GM10248 (cell line): ENCODE measurements around the gene GSTM1.

Experiments used
- CTCF ChIA-PET: fragments of 300-600 bp; sonication (Branson Sonifier 250); formaldehyde crosslinking; extraction: SDS; loops from one replicate; lab custom pipeline; 2021; ENCODE audit warnings: antibody characterized with exemption; lab: Yijun Ruan, JAX
- POLR2A ChIA-PET: fragments of 350-650 bp; sonication (Branson Sonifier 250); formaldehyde crosslinking; extraction: SDS; loops from one replicate; lab custom pipeline; 2020; ENCODE audit warnings: antibody characterized with exemption; lab: Yijun Ruan, JAX
- DNase-seq: peaks from one replicate; pipeline ENCODE4 v3.0.0; 2012; ENCODE audit errors: extremely low spot score
- TF ChIP-seq, protein P1 (sequence below): IDR thresholded peaks from 2 replicates; pipeline ENCODE4 v1.5.1; 2012; ENCODE audit warnings: mild to moderate bottlenecking, low read depth; ENCODE audit errors: extremely low read depth, missing control alignments, control extremely low read depth

The GSTM1 gene

GRCh38 chr1:109714661-109715372 is 27.2 kb downstream of the GSTM1 start:
- POLR2A ChIA-PET, result no interaction called here
- CTCF ChIA-PET, result no interaction called here
- TF ChIP-seq, protein P1, sequence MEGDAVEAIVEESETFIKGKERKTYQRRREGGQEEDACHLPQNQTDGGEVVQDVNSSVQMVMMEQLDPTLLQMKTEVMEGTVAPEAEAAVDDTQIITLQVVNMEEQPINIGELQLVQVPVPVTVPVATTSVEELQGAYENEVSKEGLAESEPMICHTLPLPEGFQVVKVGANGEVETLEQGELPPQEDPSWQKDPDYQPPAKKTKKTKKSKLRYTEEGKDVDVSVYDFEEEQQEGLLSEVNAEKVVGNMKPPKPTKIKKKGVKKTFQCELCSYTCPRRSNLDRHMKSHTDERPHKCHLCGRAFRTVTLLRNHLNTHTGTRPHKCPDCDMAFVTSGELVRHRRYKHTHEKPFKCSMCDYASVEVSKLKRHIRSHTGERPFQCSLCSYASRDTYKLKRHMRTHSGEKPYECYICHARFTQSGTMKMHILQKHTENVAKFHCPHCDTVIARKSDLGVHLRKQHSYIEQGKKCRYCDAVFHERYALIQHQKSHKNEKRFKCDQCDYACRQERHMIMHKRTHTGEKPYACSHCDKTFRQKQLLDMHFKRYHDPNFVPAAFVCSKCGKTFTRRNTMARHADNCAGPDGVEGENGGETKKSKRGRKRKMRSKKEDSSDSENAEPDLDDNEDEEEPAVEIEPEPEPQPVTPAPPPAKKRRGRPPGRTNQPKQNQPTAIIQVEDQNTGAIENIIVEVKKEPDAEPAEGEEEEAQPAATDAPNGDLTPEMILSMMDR, result no peak
- DNase-seq, result no peak

GRCh38 chr1:109716121-109716520 is 28.5 kb downstream of the GSTM1 start:
- DNase-seq, result no peak
- CTCF ChIA-PET, result interaction anchor here (1.4 to 2.6 kb wide), 3 partner anchors 76 to 295 kb away, joined by 3 to 11 read pairs (median 3); partner anchors contain the start of gene AHCYL1
- POLR2A ChIA-PET, result no interaction called here
- TF ChIP-seq, protein P1, result no peak

GRCh38 chr1:109716570-109717090 is 29.0 kb downstream of the GSTM1 start:
- no peak for DNase-seq
- TF ChIP-seq, protein P1, result no peak
- ChIA-PET CTCF (interaction anchor here (1.4 to 2.6 kb wide), 3 partner anchors 77 to 295 kb away, joined by 3 to 11 read pairs (median 3); partner anchors contain the start of gene AHCYL1), POLR2A (no interaction called here)

GRCh38 chr1:109717729-109718128 is 30.1 kb downstream of the GSTM1 start:
- TF ChIP-seq, protein P1, result no peak
- POLR2A ChIA-PET, result no interaction called here
- no peak for DNase-seq
- CTCF ChIA-PET, result interaction anchor here (0.6 to 2.6 kb wide), 5 partner anchors 50 to 267 kb away, joined by 3 to 11 read pairs (median 3); partner anchors contain the start of genes AHCYL1 and GSTM2

- ChIA-PET POLR2A (no interaction called here), CTCF (interaction anchor here (0.9 to 2.6 kb wide), 2 partner anchors 79 to 265 kb away, joined by 3 to 11 read pairs; no protein-coding TSS in a partner anchor)
- DNase-seq, result no peak
- TF ChIP-seq, protein P1, result no peak
These were observed 30.9 kb downstream of the GSTM1 start for GRCh38 chr1:109718495-109718894.

- POLR2A ChIA-PET, result no interaction called here
- DNase-seq, result no peak
- CTCF ChIA-PET, result interaction anchor here (0.9 to 1.3 kb wide), 3 partner anchors 56 to 79 kb away, joined by 3 to 4 read pairs (median 3); no protein-coding TSS in a partner anchor
- TF ChIP-seq, protein P1, result no peak
These were observed 31.8 kb downstream of the GSTM1 start for GRCh38 chr1:109719337-109719837.
